OCI-LY1 (cell line): ENCODE results near the gene DYNLT3.

ENCODE experiments used
- H2AFZ ChIP-seq: fragments of 200-600 bp; sonication (generic), shearing (Covaris generic); 2 replicates; pipeline ENCODE4 v1.6.0; 2014; ENCODE audit warnings: antibody characterized with exemption, mild to moderate bottlenecking, low read length
- H3F3A ChIP-seq: fragments of 200-600 bp; sonication (generic), shearing (Covaris generic); 2 replicates; pipeline ENCODE4 v1.6.0; 2014; ENCODE audit warnings: mild to moderate bottlenecking, antibody characterized with exemption, low read length, moderate library complexity; ENCODE audit not compliant: insufficient read depth
- H3K27ac ChIP-seq: fragments of 200-600 bp; sonication (generic); 2 replicates; pipeline ENCODE4 v1.5.1; 2014; ENCODE audit warnings: low read length, mixed run types, mild to moderate bottlenecking, low read depth; ENCODE audit not compliant: poor library complexity, severe bottlenecking
- H3K27me3 ChIP-seq: fragments of 200-600 bp; sonication (generic); 2 replicates; pipeline ENCODE4 v1.6.0; 2014; ENCODE audit warnings: antibody characterized with exemption, mild to moderate bottlenecking, low read length, moderate library complexity; ENCODE audit not compliant: insufficient read depth
- H3K36me3 ChIP-seq: fragments of 200-600 bp; sonication (generic); 2 replicates; pipeline ENCODE4 v1.6.1; 2014; ENCODE audit warnings: mild to moderate bottlenecking, antibody characterized with exemption, low read length, moderate library complexity, mixed read lengths; ENCODE audit not compliant: insufficient read depth
- H3K4me1 ChIP-seq: fragments of 200-600 bp; sonication (generic); 2 replicates; pipeline ENCODE4 v1.5.1; 2014; ENCODE audit warnings: mild to moderate bottlenecking, low read length, moderate library complexity; ENCODE audit not compliant: insufficient read depth, severe bottlenecking
- H3K4me2 ChIP-seq: fragments of 200-600 bp; sonication (generic), shearing (Covaris generic); 2 replicates; pipeline ENCODE4 v1.6.1; 2014; ENCODE audit warnings: low read length
- H3K4me3 ChIP-seq: fragments of 200-600 bp; sonication (generic); 2 replicates; pipeline ENCODE4 v1.5.1; 2014; ENCODE audit warnings: low read length, low read depth, mild to moderate bottlenecking, mixed read lengths; ENCODE audit not compliant: poor library complexity, severe bottlenecking
- H3K79me2 ChIP-seq: fragments of 200-600 bp; shearing (Covaris generic); 2 replicates; pipeline ENCODE4 v1.6.1; 2016; ENCODE audit warnings: mixed run types, low read length, mixed read lengths; ENCODE audit not compliant: insufficient read depth
- H3K9ac ChIP-seq: fragments of 200-600 bp; sonication (generic), shearing (Covaris generic); 2 replicates; pipeline ENCODE4 v1.6.1; 2014; ENCODE audit warnings: mild to moderate bottlenecking, low read length, mixed read lengths
- H3K9me2 ChIP-seq: fragments of 200-600 bp; sonication (generic), shearing (Covaris generic); 2 replicates; pipeline ENCODE4 v1.6.1; 2014; ENCODE audit warnings: low read depth, mild to moderate bottlenecking, low read length, mixed read lengths
- H3K9me3 ChIP-seq: fragments of 200-600 bp; shearing (Covaris generic); 2 replicates; pipeline ENCODE4 v1.6.1; 2014; ENCODE audit warnings: low read length, mixed read lengths
- H4K20me1 ChIP-seq: fragments of 200-600 bp; sonication (generic), shearing (Covaris generic); 2 replicates; pipeline ENCODE4 v1.6.0; 2016; ENCODE audit warnings: mild to moderate bottlenecking, low read length; ENCODE audit not compliant: insufficient read depth
- EZH2 ChIP-seq: fragments of 200-600 bp; sonication (generic), shearing (Covaris generic); IDR thresholded peaks from 2 replicates; pipeline ENCODE4 v1.8.0; 2017; ENCODE audit warnings: borderline replicate concordance, mixed run types, mild to moderate bottlenecking, antibody characterized with exemption, low read length, moderate library complexity, mixed read lengths
- TF ChIP-seq, protein P1 (sequence below): fragments of 200-600 bp; sonication (generic), shearing (Covaris generic); IDR thresholded peaks from 2 replicates; pipeline ENCODE4 v1.5.1; 2017; ENCODE audit warnings: mild to moderate bottlenecking, antibody characterized with exemption, low read length, moderate library complexity, mixed read lengths

DYNLT3 gene

DNA sequence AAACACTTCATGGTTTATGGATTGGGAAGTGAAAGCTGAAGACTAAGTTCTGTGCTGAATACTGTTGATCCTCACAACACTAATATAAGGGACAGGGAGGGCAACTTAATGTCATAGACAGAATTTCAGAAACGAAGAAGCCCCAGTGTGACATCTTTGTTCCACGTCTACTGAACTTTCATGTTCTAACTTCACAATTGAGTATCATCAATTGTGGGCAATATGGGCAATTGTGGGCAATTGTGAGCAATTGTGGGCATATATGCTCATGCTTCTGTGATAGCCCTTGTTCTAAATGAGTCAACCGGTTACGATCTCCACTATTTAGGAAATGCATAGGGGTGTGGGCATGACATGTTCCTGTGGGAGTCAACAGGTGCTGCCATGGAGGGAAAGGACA is 33.8 kb downstream of the DYNLT3 start:
- H3K36me3 ChIP-seq = no peaks in the 10 kb centered on the region
- H3K79me2 ChIP-seq = no peaks in the 10 kb centered on the region
- 0 out of 2 replicates have a peak overlapping the region, but pooled peaks have one; percentile 19 for H2AFZ ChIP-seq
- peaks cover 66% of the 10 kb centered on the region for H3K4me1 ChIP-seq
- H3K4me3 ChIP-seq = no peak overlapping the region
- no peaks in the 10 kb centered on the region for H3K27me3 ChIP-seq
- H4K20me1 ChIP-seq = no peaks in the 10 kb centered on the region
- H3K9ac ChIP-seq = no peak overlapping the region; the same call in 1 of the 2 replicates
- no peaks in the 10 kb centered on the region for H3K9me3 ChIP-seq
- peak overlapping the region; percentile 59 for H3K27ac ChIP-seq
- H3K9me2 ChIP-seq = no peaks in the 10 kb centered on the region
- peak overlapping the region; percentile 21; the same call in 1 of the 2 replicates for H3K4me2 ChIP-seq
- no peak for TF ChIP-seq EZH2
- TF ChIP-seq, protein P1, sequence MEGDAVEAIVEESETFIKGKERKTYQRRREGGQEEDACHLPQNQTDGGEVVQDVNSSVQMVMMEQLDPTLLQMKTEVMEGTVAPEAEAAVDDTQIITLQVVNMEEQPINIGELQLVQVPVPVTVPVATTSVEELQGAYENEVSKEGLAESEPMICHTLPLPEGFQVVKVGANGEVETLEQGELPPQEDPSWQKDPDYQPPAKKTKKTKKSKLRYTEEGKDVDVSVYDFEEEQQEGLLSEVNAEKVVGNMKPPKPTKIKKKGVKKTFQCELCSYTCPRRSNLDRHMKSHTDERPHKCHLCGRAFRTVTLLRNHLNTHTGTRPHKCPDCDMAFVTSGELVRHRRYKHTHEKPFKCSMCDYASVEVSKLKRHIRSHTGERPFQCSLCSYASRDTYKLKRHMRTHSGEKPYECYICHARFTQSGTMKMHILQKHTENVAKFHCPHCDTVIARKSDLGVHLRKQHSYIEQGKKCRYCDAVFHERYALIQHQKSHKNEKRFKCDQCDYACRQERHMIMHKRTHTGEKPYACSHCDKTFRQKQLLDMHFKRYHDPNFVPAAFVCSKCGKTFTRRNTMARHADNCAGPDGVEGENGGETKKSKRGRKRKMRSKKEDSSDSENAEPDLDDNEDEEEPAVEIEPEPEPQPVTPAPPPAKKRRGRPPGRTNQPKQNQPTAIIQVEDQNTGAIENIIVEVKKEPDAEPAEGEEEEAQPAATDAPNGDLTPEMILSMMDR = no peak
- H3F3A ChIP-seq = no peaks in the 10 kb centered on the region

DNA sequence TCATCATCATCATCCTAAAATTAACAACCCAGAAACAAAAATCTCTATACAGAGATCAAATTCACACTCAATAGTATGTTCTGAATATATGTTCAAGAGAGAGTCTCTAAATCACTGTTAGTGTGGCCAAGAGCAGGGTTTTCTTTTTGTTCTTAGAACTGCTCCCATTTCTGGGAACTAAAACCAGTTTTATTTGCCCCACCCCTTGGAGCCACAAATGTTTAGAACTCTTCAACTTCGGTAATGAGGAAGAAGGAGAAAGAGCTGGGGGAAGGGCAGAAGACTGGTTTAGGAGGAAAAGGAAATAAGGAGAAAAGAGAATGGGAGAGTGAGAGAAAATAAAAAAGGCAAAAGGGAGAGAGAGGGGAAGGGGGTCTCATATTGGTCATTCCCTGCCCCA is 35.3 kb downstream of the DYNLT3 start:
- H3K4me2 ChIP-seq = no peak overlapping the region
- H3K9ac ChIP-seq = no peak overlapping the region
- peaks cover 55% of the 10 kb centered on the region for H3K4me1 ChIP-seq
- H3K36me3 ChIP-seq = no peaks in the 10 kb centered on the region
- H3K9me3 ChIP-seq = no peaks in the 10 kb centered on the region
- no peak overlapping the region for H3K4me3 ChIP-seq
- no peaks in the 10 kb centered on the region for H4K20me1 ChIP-seq
- no peak overlapping the region for H2AFZ ChIP-seq
- H3K79me2 ChIP-seq = no peaks in the 10 kb centered on the region
- TF ChIP-seq, protein P1 = no peak
- no peak for TF ChIP-seq EZH2
- no peak overlapping the region for H3K27ac ChIP-seq
- H3K27me3 ChIP-seq = no peaks in the 10 kb centered on the region
- H3F3A ChIP-seq = no peaks in the 10 kb centered on the region
- H3K9me2 ChIP-seq = no peaks in the 10 kb centered on the region

DNA sequence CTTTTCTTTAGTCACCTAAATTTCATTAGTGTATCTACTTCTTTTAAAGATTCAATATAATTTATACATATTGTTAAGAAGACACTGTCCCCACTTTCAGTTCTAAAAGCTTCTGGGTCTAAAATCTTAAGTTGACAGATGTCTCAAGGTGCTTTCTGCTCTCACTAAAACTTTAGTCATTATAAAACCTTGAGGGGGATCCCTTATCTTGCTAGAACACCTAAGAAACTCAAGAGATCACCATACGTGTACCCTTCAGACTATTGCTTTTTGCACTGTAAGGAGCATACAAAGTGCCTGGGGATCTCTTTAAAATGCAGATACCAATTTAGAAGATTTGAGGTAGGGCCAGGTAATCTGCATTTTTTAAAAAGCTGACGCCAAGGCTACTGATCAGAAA is 37.4 kb downstream of the DYNLT3 start:
- Histone ChIP-seq H3K27ac (no peak overlapping the region), H3K4me3 (no peak overlapping the region), H3K9me2 (no peaks in the 10 kb centered on the region), H3K4me2 (no peak overlapping the region), H3K4me1 (peaks cover 34% of the 10 kb centered on the region), H2AFZ (no peak overlapping the region), H4K20me1 (no peaks in the 10 kb centered on the region), H3K79me2 (no peaks in the 10 kb centered on the region), H3K9me3 (no peaks in the 10 kb centered on the region), H3K36me3 (no peaks in the 10 kb centered on the region), H3F3A (no peaks in the 10 kb centered on the region), H3K27me3 (no peaks in the 10 kb centered on the region), H3K9ac (no peak overlapping the region)
- TF ChIP-seq, protein P1 = no peak
- TF ChIP-seq EZH2 = no peak
